ENCODE results near the gene ZBTB20. TPM values are rescaled to one million over a fixed set of nuclear protein-coding genes. Genes with fewer than 3 reads are reported as not detected.

ZBTB20 gene
- total and polyA plus RNA-seq, 10 donors, result 0.32 to 89.7 (median 71.8) TPM

GRCh38 chr3:114718071-114718897, 428.8 kb downstream of the ZBTB20 start:
- no peaks in the 10 kb centered on the region for H3K4me1 ChIP-seq
- H3K27ac ChIP-seq, result no peak overlapping the region
- no peaks in the 10 kb centered on the region for H3K9me3 ChIP-seq
- no peak overlapping the region for H3K4me3 ChIP-seq
- intact Hi-C loops (cut with DNase I; ENCODE audit: low total_unique reads), result no loop called here
- no peaks in the 10 kb centered on the region for H3K36me3 ChIP-seq
- H3K27me3 ChIP-seq (replicated peaks in 1 of 7), result no peaks in the 10 kb centered on the region
- no peak for TF ChIP-seq POLR2A (IDR thresholded peaks at IDR 0.05)
- WGBS, 5 donors, result 90 to 96% (median 92%) methylated on average over 7 of the region's 7 CpGs
- no peak for DNase-seq

GRCh38 chr3:114716916-114717315, 430.2 kb downstream of the ZBTB20 start:
- intact Hi-C loops (cut with DNase I; ENCODE audit: low total_unique reads), result no loop called here
- no peak for DNase-seq
- Histone ChIP-seq H3K4me1 (no peaks in the 10 kb centered on the region), H3K27ac (no peak overlapping the region), H3K9me3 (no peaks in the 10 kb centered on the region), H3K27me3 (replicated peaks in 1 of 7) (no peaks in the 10 kb centered on the region), H3K36me3 (no peaks in the 10 kb centered on the region), H3K4me3 (no peak overlapping the region)
- TF ChIP-seq POLR2A (IDR thresholded peaks at IDR 0.05) (no peak), POLR2AphosphoS5 (IDR thresholded peaks at IDR 0.05) (no peak)
- TF ChIP-seq, protein P1, sequence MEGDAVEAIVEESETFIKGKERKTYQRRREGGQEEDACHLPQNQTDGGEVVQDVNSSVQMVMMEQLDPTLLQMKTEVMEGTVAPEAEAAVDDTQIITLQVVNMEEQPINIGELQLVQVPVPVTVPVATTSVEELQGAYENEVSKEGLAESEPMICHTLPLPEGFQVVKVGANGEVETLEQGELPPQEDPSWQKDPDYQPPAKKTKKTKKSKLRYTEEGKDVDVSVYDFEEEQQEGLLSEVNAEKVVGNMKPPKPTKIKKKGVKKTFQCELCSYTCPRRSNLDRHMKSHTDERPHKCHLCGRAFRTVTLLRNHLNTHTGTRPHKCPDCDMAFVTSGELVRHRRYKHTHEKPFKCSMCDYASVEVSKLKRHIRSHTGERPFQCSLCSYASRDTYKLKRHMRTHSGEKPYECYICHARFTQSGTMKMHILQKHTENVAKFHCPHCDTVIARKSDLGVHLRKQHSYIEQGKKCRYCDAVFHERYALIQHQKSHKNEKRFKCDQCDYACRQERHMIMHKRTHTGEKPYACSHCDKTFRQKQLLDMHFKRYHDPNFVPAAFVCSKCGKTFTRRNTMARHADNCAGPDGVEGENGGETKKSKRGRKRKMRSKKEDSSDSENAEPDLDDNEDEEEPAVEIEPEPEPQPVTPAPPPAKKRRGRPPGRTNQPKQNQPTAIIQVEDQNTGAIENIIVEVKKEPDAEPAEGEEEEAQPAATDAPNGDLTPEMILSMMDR (IDR thresholded peaks at IDR 0.05 in 8 of 11, conservative IDR thresholded peaks at IDR 0.05 in 3 of 11), result no peak

- Histone ChIP-seq H3K4me3 (no peak overlapping the region), H3K9me3 (no peaks in the 10 kb centered on the region), H3K27ac (no peak overlapping the region), H3K4me1 (no peaks in the 10 kb centered on the region), H3K36me3 (no peaks in the 10 kb centered on the region), H3K27me3 (replicated peaks in 1 of 7) (no peaks in the 10 kb centered on the region)
- intact Hi-C loops (cut with DNase I; ENCODE audit: low total_unique reads), result no loop called here
- 92 to 94% (median 93%) methylated on average over 5 of the region's 5 CpGs for WGBS, 5 donors
- TF ChIP-seq POLR2A (IDR thresholded peaks at IDR 0.05) (no peak), POLR2AphosphoS5 (IDR thresholded peaks at IDR 0.05) (no peak)
- TF ChIP-seq, protein P1 (IDR thresholded peaks at IDR 0.05 in 8 of 11, conservative IDR thresholded peaks at IDR 0.05 in 3 of 11), result no peak
- DNase-seq, result no peak
These were observed 431.0 kb downstream of the ZBTB20 start for GRCh38 chr3:114716126-114716525.

DNA sequence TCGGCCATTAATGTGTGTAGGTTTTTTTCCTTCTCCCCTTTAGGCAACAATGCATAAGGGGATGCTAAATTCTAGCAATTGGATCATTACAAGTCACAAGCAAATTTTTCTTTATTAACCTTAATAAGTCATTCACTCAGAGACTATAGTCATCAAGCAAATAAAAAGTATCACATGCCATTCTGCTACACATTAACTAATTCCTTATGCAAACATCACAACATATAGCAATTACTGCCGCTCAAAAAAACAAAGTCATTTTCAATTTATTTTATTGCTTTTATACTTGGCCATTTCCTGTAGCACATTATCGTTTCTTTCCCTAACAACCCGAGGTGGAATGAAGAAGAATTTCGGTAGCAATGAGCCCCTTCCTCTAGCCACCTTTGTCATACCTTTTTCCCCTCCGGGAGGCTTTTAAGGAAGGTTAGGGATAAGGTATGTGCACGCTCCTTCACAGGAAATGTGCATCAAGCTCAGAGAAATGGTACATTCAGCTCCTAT, 432.1 kb downstream of the ZBTB20 start:
- TF ChIP-seq, protein P1 (IDR thresholded peaks at IDR 0.05 in 8 of 11, conservative IDR thresholded peaks at IDR 0.05 in 3 of 11), result no peak
- TF ChIP-seq POLR2A (IDR thresholded peaks at IDR 0.05), result no peak
- TF ChIP-seq POLR2AphosphoS5 (IDR thresholded peaks at IDR 0.05), result no peak
- intact Hi-C loops (cut with DNase I; ENCODE audit: low total_unique reads), result no loop called here
- Histone ChIP-seq H3K36me3 (no peaks in the 10 kb centered on the region), H3K9me3 (no peaks in the 10 kb centered on the region), H3K4me3 (no peak overlapping the region), H3K27ac (no peak overlapping the region), H3K27me3 (replicated peaks in 1 of 7) (no peaks in the 10 kb centered on the region), H3K4me1 (no peaks in the 10 kb centered on the region)
- WGBS, 5 donors, result 87 to 93% (median 89%) methylated on average over 7 of the region's 7 CpGs
- no peak for DNase-seq

All from spleen (tissue), 11 donors.